PC-3 (cell line): ENCODE data around the gene NPIPA1.
"Not testable (repeated sequence)": the region's sequence is repeated elsewhere in the genome, so short reads cannot be mapped to it uniquely, and the experiment has no call there.

Source experiments
- EZH2 ChIP-seq: fragments of 300-600 bp; sonication (generic); IDR thresholded peaks from one replicate; pipeline ENCODE4 v1.6.1; 2017; ENCODE audit warnings: antibody characterized with exemption, mild to moderate bottlenecking, low read length; ENCODE audit not compliant: unreplicated experiment
- TF ChIP-seq, protein P1 (sequence below): fragments of 300-600 bp; sonication (generic); conservative IDR thresholded peaks from 2 replicates; pipeline ENCODE4 v1.5.1; 2017; ENCODE audit warnings: antibody characterized with exemption, low read depth, mild to moderate bottlenecking, low read length

GRCh38 chr16:14976971-14977736, 39.9 kb downstream of the NPIPA1 start:
- not testable (repeated sequence) for TF ChIP-seq EZH2
- TF ChIP-seq, protein P1, sequence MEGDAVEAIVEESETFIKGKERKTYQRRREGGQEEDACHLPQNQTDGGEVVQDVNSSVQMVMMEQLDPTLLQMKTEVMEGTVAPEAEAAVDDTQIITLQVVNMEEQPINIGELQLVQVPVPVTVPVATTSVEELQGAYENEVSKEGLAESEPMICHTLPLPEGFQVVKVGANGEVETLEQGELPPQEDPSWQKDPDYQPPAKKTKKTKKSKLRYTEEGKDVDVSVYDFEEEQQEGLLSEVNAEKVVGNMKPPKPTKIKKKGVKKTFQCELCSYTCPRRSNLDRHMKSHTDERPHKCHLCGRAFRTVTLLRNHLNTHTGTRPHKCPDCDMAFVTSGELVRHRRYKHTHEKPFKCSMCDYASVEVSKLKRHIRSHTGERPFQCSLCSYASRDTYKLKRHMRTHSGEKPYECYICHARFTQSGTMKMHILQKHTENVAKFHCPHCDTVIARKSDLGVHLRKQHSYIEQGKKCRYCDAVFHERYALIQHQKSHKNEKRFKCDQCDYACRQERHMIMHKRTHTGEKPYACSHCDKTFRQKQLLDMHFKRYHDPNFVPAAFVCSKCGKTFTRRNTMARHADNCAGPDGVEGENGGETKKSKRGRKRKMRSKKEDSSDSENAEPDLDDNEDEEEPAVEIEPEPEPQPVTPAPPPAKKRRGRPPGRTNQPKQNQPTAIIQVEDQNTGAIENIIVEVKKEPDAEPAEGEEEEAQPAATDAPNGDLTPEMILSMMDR = not testable (repeated sequence)
